NCI-H82 treated with DMSO at 0.1 percent for 48 hours (cell line): ENCODE results near the gene ZNF638.
"Not testable (repeated sequence)": the region's sequence is repeated elsewhere in the genome, so short reads cannot be mapped to it uniquely, and the experiment has no call there.

ENCODE experiments used
- DNase-seq: peaks from one replicate; lab custom pipeline; 2025; ENCODE audit not compliant: unreplicated experiment; lab: John Stamatoyannopoulos, UW

Gene ZNF638, protein sequence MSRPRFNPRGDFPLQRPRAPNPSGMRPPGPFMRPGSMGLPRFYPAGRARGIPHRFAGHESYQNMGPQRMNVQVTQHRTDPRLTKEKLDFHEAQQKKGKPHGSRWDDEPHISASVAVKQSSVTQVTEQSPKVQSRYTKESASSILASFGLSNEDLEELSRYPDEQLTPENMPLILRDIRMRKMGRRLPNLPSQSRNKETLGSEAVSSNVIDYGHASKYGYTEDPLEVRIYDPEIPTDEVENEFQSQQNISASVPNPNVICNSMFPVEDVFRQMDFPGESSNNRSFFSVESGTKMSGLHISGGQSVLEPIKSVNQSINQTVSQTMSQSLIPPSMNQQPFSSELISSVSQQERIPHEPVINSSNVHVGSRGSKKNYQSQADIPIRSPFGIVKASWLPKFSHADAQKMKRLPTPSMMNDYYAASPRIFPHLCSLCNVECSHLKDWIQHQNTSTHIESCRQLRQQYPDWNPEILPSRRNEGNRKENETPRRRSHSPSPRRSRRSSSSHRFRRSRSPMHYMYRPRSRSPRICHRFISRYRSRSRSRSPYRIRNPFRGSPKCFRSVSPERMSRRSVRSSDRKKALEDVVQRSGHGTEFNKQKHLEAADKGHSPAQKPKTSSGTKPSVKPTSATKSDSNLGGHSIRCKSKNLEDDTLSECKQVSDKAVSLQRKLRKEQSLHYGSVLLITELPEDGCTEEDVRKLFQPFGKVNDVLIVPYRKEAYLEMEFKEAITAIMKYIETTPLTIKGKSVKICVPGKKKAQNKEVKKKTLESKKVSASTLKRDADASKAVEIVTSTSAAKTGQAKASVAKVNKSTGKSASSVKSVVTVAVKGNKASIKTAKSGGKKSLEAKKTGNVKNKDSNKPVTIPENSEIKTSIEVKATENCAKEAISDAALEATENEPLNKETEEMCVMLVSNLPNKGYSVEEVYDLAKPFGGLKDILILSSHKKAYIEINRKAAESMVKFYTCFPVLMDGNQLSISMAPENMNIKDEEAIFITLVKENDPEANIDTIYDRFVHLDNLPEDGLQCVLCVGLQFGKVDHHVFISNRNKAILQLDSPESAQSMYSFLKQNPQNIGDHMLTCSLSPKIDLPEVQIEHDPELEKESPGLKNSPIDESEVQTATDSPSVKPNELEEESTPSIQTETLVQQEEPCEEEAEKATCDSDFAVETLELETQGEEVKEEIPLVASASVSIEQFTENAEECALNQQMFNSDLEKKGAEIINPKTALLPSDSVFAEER (N-terminal part only)

DNA sequence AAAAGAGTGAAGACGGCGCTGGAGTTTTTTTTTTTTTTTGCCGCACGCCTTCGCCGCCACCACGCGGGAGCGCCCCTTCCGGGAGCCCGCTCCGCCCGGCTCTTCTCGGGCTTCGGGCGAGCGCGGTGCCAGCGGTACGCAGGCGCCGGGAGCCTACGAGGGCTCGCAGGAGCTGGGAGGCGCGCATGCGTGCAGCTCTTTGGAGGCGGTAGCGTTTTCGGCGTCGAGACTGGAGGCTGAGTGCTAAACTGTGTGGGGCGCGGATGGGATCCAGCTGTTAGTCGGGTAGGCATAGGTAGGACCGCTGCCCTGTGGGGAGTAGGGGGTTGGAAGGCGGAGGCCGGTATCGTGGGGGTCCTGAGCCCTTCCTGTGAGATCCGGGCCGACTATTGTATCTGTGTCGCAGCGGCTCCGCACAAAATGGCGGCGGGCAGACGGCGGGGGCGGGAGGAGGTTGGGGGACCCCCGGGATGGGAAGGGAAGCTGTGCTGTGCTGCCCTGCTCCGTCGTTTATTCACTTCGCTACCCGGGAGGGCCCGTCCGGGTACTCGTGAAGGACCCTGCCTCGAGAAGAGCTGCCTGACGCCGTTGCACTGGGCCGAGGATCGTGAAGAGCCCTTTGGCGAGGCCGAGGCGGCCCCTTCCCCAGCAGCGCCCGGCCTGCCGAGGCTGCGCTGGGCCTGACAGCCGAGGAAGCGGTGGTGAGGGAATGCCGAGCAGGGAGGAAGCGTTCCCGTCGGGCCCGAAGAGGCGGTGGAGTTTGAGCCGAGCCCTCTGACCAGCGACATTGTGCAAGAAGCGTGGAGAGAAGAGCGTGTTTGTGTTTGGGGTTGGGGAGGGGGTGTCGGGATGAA lies at the start of gene ZNF638:
TSS of gene ZNF638 (plus strand) at position 202 of the 854 bp plus-strand sequence. CDS start 17,173 bp downstream, outside the sequence.
- peak; percentile 77 for DNase-seq

DNA sequence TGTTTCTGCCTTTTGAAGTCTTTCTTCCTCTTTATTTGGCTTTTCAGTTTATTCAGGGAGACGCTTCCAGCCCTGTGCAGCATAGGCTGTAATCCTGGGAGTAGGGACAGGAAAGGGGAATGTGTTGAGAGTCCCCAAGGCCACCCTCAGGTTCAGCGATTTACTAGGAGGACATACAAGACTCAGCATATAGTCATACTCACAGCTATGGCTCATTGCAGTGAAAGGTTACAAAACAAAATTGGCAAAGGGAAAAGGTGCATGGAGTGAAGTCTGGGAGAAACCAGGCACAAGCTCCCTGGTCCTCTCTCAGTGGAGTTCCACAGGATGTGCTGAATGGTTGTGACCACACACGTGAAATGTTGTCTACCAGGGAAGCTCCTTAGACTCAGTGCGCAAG lies 49.6 kb upstream of the ZNF638 start:
- DNase-seq = no peak

DNA sequence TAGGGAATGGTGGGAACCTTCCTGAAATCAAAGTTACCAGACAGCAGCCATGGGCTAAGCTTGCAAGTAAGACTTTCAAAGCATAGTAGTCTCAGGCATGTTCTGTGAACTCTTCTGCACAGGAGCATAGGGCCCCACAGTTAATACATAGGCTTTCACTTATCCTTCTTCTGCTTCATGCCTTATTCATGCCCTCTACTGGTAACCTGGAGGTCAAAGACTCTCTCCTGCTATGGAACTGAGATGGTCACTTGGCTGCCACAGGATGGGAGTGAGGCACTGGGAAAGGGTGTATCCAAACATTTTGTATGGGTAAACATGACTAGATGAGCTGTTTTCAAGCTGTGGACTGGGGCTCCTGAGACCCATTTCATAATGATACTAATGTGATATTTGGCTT lies 49.1 kb upstream of the ZNF638 start:
- no peak for DNase-seq

DNA sequence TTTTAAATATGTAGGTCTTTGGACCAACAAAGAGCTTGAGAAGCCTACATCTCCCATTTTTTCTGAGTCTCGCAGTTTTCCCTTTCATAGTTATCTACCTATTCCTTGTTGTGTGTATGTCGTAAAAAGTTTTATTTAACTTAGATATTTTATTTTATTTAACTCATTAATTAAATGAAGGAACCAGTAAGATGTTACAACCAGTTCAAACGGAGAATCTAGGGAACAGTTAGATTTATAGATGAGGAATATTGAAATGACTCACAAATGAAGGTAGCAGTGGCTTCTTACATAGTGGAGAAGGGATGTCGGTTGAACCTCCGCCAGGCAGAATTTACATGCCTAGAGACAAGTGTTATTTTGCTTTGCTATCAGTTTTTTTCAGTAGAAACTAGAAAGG lies 48.5 kb upstream of the ZNF638 start:
- no peak for DNase-seq

DNA sequence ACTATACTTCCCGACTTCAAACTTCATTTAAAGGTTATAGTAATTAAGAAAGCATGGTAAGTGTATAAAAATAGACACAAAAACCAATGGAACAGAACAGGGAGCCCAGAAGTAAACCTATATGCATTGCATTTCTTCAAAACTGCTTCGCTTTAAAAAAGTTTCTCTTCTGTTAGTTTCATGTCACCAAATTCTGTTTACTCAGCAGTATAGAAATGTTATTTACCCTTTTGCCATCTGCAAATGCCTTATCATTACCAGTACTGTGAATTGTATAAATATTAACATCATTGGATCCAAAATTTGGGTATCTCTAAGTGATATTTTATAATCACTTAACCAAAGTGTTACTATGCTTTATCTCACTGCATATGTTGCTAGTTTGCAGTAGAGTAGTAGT lies 45.9 kb upstream of the ZNF638 start:
- DNase-seq = no peak

DNA sequence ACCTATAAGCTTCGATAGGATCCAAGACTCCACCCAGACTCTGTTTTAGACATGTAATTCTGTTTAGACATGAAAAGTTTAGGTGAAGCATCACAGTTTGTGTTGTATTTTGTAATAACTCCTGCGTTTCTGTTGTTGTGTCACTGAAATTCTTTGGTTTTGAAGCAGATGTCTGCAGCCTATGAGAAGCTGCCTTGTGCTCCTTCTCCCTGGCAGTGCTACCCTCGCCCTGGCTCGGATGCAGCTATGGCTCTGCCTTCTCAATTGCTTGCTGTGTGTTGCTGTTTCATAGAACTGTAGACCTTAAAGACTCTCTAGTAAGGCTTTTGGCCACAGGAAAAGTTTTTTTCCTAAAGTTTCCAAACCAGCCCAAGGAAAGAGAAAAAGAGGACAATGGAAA lies 40.2 kb upstream of the ZNF638 start:
- no peak for DNase-seq

DNA sequence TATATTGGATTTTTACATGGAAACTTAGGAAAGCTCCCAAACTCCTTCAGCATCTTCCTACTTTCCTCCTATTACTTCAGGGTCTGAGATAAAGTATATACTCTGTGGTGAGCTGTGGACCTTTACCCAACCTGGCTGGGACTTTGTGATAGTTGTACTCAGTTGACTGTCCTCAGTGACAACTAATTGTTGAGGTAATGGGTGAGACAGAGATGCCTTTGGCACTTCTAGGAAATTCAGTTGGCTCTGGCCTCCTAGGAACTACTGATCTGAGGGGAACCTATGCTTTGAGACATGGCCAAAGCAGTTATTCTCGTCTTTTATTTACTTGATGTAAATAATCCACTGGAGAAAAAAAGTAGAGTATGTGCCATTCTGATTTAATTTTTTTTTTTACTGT lies 39.4 kb upstream of the ZNF638 start:
- no peak for DNase-seq

DNA sequence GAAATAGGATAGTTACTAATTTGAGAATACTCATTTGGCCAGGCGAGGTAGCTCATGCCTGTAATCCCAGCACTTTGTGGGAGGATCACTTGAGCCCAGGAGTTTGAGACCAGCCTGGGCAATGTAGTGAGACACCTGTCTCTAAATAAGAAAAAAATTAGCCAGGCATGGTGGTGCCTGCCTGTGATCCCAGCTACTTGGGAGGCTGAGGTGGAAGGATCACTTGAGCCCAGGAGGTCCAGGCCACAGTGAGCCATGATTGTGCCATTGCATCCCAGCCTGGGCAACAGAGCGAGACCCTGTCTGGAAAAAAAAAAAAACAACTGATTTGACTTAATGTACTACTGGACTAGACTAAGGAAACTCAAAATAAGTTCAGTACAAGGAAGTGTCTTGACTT lies 32.7 kb upstream of the ZNF638 start:
- no peak for DNase-seq

DNA sequence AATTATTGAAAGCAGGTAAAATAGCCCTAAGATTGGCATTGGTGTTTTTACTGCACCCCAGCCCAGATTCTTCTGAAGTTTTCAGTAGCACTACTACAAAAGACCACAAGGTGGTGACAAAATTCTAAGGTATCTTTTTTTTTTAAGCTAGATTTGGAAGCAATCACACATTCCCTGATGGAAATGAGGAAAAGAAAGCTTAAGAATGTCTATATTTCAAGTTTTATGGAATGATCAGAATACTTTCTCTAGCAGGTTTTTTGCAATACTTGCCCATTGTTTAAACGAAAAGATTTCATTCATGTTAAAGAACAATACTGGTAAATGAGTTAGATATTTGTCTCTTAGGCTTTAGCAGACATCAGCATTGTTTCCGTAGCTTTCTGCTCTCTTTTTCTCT lies 32.1 kb upstream of the ZNF638 start:
- peak; percentile 4 for DNase-seq

DNA sequence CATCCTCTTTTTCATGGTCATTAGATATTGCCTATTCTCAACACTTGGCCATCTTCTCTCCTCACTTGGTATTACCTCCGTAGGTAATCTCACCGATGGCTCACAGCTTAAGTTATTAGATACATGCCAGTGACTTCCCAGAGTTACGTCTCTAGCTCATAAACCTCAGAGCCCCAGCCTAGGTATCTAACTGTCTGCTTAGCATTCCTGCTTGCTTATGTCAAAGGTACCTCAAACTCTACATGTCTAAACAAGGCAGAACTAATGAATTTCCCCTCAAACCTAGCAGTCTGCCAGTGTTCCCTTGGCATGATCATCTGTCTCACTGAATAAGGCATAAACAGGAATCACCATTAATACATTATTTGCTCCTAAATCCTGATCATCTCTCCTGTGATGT lies 27.7 kb upstream of the ZNF638 start:
- DNase-seq = no peak

DNA sequence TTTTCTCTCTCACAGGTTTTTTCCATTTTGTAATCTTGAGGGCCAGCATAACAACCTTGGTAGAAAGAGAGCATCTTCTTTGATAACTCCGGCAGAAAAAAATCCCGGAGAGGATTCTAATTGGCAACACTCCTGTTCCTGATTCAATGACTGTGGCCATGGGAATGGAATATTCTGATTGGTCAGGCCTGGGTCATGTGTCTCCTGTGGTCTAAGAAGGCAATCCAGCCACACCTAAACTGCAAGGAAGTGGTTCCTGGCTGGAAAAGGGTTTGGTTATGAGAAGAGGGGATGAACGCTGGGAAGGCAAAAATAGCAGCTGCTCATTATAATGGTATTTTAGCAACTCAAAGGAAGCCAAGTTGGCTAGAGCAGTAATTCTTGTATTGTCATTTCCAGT lies 24.8 kb upstream of the ZNF638 start:
- no peak for DNase-seq

DNA sequence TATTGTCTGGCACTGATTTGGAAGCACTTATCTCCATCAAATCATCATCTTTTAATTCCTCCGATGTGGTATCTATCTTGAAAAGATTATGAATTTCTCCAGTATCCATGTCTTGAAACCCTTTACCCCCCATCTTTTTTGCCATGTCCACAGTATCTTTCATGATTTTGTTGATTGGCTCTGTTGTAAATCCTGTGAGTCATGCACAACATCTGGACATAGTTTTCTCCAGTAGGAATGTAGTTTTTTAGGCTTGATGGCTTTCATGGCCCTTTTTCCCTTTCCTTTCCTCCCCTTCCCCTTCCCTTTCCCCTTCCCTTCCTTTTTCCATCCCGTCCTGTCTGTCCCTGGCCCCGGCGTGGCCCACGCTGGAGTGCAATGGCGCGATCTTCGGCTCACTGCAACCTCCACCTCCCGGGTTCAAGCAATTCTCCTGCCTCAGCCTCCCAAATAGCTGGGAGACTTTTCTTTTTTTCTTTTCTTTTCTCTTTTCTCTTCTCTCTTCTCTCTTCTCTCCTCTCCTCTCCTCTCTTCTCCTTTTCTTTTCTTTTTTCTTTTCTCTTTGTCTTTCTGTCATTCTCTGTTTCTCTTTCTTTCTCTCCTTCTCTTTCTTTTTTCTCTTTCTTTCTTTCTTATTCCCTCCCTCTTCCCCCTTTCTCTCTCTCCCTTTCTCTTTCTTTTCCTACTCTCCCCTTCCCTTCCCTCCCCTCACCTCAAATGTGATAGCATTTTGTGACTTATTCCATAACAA lies 18.4 kb upstream of the ZNF638 start:
- DNase-seq = no peak

DNA sequence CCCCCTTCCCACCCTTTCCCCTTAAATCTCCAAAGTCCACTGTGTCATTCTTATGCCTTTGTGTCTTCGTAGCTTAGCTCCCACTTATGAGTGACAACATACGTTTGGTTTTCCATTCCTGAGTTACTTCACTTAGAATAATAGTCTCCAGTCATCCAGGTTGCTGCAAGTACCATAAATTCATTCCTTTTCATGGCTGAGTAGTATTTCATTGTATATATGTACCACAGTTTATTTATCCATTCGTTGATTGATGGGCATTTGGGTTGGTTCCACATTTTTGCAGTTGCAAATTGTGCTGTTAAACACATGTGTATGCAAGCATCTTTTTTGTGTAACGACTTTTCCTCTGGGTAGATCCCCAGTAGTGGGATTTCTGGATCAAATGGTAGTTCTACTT lies 14.5 kb upstream of the ZNF638 start:
- no peak for DNase-seq

DNA sequence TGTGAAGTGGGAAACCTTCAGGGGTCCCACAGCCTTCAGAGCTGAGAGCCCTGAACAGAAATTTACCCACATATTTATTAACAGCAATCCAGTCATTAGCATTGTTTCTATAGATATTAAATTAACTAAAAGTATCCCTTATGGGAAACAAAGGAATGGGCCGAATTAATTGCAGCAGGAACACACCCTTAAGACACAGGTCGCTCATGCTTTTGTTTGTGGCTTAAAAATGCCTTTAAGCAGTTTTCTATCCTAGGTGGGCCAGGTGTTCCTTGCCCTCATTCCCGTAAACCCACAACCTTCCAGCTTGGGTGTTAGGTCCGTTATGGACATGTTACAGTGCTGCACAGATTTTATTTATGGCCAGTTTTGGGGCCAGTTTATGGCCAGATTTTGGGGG lies 13.7 kb upstream of the ZNF638 start:
- not testable (repeated sequence) for DNase-seq

DNA sequence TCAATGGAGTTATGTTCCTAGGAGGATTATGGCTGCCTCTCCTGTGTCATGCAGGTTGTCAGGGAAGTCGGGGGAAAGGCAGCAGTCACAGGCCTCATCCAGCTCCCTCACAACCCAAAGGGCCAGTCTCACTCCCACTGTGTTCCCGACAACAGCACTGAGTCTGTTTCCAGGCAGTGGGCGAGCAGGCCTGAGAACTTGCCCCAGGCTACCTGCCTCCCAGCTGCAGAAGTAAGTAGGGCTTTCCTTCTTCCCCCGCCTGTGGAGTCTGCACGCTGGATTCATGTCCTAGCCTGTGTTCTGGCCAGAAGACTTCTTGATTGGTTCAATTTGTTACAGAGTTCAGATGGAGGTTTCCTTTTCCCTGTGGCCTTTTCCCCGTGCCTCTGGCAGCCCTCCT lies 8.2 kb upstream of the ZNF638 start:
- no peak for DNase-seq

DNA sequence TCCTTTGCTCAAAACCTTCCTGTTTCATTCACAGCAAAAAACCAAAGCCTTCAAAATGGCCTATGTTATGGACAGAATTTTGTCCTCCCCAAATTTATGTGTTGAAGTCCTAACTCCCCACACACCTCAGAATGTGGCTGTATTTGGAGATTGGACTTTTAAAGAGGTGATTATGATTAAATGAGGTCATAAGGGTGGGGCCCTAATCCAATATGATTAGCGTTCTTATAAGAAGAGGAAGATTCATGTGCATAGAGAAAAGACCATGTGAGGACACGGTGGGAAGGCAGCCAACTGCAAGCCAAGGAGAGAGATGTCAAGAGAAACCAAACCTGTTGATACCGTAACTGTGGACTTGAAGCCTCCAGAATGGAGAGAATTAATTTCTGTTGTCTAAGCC lies 4.6 kb upstream of the ZNF638 start:
- no peak for DNase-seq

DNA sequence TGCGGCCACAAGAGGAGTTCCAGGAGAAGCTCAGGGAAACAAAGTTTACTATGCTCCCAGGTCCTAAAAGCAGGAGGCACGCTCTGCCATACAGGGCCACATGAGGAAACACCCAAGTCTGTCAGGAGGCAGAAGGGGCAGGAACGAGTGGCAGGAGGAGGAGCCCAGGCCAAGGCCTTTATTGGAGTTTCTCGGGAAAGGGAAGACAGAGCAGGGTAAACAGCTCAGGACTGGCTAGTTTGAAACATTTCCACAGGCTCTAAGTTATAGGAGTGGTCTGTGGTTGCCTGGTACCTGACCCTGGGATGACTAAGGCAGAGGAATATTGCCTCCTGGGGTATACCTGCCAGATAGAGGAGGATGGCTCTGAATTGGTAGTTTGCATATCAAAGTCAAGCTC lies 3.7 kb upstream of the ZNF638 start:
- DNase-seq = no peak

DNA sequence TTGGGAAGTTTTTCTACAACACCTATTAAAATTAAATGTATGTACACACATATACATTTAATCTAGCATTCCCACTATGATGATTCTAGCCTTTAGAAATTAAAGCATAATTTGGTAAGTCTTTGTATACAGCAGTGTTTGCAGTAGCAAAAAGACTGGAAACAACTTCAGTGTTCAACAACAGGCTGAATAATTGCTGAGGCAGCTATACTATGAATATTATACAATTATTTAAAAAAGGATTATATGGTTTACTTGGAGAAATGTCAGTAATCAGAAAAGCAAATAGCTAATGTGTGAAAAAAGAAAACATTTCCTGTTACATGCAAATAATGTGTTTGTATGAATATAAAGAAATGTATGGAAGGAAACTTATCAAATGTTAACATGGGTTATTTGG lies 1.4 kb upstream of the ZNF638 start:
- DNase-seq = no peak

DNA sequence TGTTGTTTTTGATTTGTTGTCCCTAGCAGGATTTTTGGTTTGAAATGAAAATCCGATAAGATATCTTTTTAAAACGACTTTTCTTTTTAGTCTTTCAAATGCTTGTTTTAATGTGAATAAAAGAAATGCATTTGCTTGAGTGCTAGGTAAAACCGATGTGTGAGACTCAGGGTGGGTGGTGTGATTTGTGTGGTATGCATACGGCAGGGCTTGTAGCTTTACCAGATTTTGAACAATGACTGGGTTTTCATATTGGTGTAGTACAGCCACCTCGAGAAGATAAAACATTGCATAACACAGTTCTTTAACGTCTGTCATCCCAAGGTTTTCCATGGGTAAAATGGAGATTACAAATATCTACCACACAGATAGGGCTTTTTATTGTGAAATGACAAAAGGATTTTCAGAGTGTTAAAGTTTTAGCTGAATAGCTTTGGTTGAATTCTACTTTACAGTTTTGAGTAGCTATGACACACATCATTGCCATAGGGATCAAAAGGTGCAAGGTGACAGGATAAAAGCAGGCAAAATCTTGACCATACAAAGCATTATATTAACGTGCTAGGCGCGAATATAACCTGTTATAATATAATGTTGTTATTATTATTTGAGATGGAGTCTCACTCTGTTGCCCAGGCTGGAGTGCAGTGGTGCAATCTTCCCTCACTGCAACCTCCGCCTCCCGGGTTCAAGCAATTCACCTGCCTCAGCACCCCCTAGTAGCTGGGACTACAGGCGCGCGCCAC lies 824 bp upstream of the ZNF638 start:
- no peak for DNase-seq
